H9 (cell line): ENCODE data around the gene SOX8. TPM values are rescaled to one million over a fixed set of nuclear protein-coding genes. Genes with fewer than 3 reads are reported as not detected.

ENCODE experiments used
- DNase-seq: peaks from one replicate; pipeline ENCODE4 v3.0.0-alpha.2; 2017
- H2AFZ ChIP-seq: one replicate; pipeline ENCODE4 v1.6.1; 2013; ENCODE audit warnings: mild to moderate bottlenecking, low read length, control low read depth, moderate library complexity
- H2AK5ac ChIP-seq: 2 replicates; pipeline ENCODE4 v1.6.1; 2013; ENCODE audit warnings: low read length, control low read depth, mixed read lengths; ENCODE audit not compliant: insufficient read length
- H2BK120ac ChIP-seq: one replicate; pipeline ENCODE4 v1.6.1; 2013; ENCODE audit warnings: low read depth, mild to moderate bottlenecking, low read length, control low read depth, inconsistent platforms; ENCODE audit not compliant: poor library complexity, severe bottlenecking
- H2BK12ac ChIP-seq: 2 replicates; pipeline ENCODE4 v1.6.1; 2013; ENCODE audit warnings: low read length, control low read depth, mixed read lengths, low read depth; ENCODE audit not compliant: insufficient read length
- H2BK15ac ChIP-seq: 2 replicates; pipeline ENCODE4 v1.6.1; 2013; ENCODE audit warnings: low read depth, low read length, control low read depth
- H2BK20ac ChIP-seq: one replicate; pipeline ENCODE4 v1.6.1; 2013; ENCODE audit warnings: low read depth, mild to moderate bottlenecking, low read length, control low read depth, inconsistent platforms; ENCODE audit not compliant: poor library complexity, severe bottlenecking
- H2BK5ac ChIP-seq: 2 replicates; pipeline ENCODE4 v1.6.1; 2013; ENCODE audit warnings: low read length, control low read depth, mixed read lengths; ENCODE audit not compliant: insufficient read length
- H3K14ac ChIP-seq: 2 replicates; pipeline ENCODE4 v1.6.1; 2013; ENCODE audit warnings: low read length, control low read depth; ENCODE audit not compliant: insufficient read depth
- H3K18ac ChIP-seq: 2 replicates; pipeline ENCODE4 v1.6.1; 2013; ENCODE audit warnings: low read depth, mild to moderate bottlenecking, mixed read lengths, low read length, control low read depth; ENCODE audit not compliant: insufficient read length
- H3K23ac ChIP-seq: 2 replicates; pipeline ENCODE4 v1.6.1; 2013; ENCODE audit warnings: low read length, control low read depth, mixed read lengths, low read depth; ENCODE audit not compliant: insufficient read length
- H3K23me2 ChIP-seq: 2 replicates; pipeline ENCODE4 v1.6.1; 2013; ENCODE audit warnings: low read depth, mild to moderate bottlenecking, mixed read lengths, low read length, control low read depth; ENCODE audit not compliant: insufficient read length, poor library complexity, severe bottlenecking
- H3K27ac ChIP-seq: 2 replicates; pipeline ENCODE4 v1.5.1; 2013; ENCODE audit warnings: low read length, control low read depth, mixed read lengths, low read depth; ENCODE audit not compliant: insufficient read length
- H3K27me3 ChIP-seq: 2 replicates; pipeline ENCODE4 v1.6.1; 2013; ENCODE audit warnings: low read length, control low read depth, inconsistent platforms; ENCODE audit not compliant: insufficient read depth
- H3K4ac ChIP-seq: 2 replicates; pipeline ENCODE4 v1.6.1; 2013; ENCODE audit warnings: low read depth, mild to moderate bottlenecking, control low read depth, inconsistent platforms, low read length, moderate library complexity
- H3K4me1 ChIP-seq: 2 replicates; pipeline ENCODE4 v1.6.1; 2013; ENCODE audit warnings: low read length, control low read depth, inconsistent platforms; ENCODE audit not compliant: insufficient read depth
- H3K4me2 ChIP-seq: 2 replicates; pipeline ENCODE4 v1.6.1; 2013; ENCODE audit warnings: low read length, control low read depth, mixed read lengths; ENCODE audit not compliant: insufficient read length, insufficient read depth
- H3K56ac ChIP-seq: 2 replicates; pipeline ENCODE4 v1.6.1; 2013; ENCODE audit warnings: low read depth, mild to moderate bottlenecking, mixed read lengths, low read length, control low read depth; ENCODE audit not compliant: insufficient read length
- H3K79me1 ChIP-seq: 2 replicates; pipeline ENCODE4 v1.6.1; 2013; ENCODE audit warnings: low read depth, mild to moderate bottlenecking, moderate library complexity, low read length, control low read depth, inconsistent platforms; ENCODE audit not compliant: insufficient read depth, poor library complexity, severe bottlenecking
- H3K79me2 ChIP-seq: 2 replicates; pipeline ENCODE4 v1.6.1; 2013; ENCODE audit warnings: low read length, control low read depth, inconsistent platforms; ENCODE audit not compliant: insufficient read depth
- H3K9ac ChIP-seq: 2 replicates; pipeline ENCODE4 v1.6.1; 2013; ENCODE audit warnings: low read length, control low read depth, mixed read lengths; ENCODE audit not compliant: insufficient read length; ENCODE audit errors: extremely low read depth
- H3K9me3 ChIP-seq: one replicate; pipeline ENCODE4 v1.6.1; 2013; ENCODE audit warnings: low read depth, low read length, inconsistent platforms; ENCODE audit not compliant: control insufficient read depth
- H3T11ph ChIP-seq: one replicate; pipeline ENCODE4 v1.6.1; 2013; ENCODE audit warnings: mild to moderate bottlenecking, low read length, control low read depth, inconsistent platforms
- H4K20me1 ChIP-seq: one replicate; pipeline ENCODE4 v1.6.1; 2013; ENCODE audit not compliant: control insufficient read depth, insufficient read length, insufficient read depth
- H4K5ac ChIP-seq: 2 replicates; pipeline ENCODE4 v1.6.1; 2013; ENCODE audit warnings: low read depth, mild to moderate bottlenecking, mixed read lengths, low read length, control low read depth; ENCODE audit not compliant: insufficient read length
- H4K8ac ChIP-seq: replicated peaks from 2 replicates; pipeline ENCODE4 v1.6.1; 2013; ENCODE audit warnings: low read length, control low read depth, mixed read lengths, low read depth; ENCODE audit not compliant: insufficient read length
- H4K91ac ChIP-seq: 2 replicates; pipeline ENCODE4 v1.6.1; 2013; ENCODE audit warnings: low read depth, mild to moderate bottlenecking, moderate library complexity, mixed read lengths, low read length, control low read depth; ENCODE audit not compliant: insufficient read length
- H3K27ac Mint-ChIP-seq, 3 experiments: 2 replicates in 2 of 3; 3 replicates in 1 of 3; pipeline ENCODE4 v1.8.0; 2020 to 2021; ENCODE audit warnings: mixed read lengths in 3 of 3, mild to moderate bottlenecking in 1 of 3, moderate library complexity in 1 of 3
- H3K27me3 Mint-ChIP-seq: 2 replicates; pipeline ENCODE4 v1.8.0; 2021; ENCODE audit warnings: low read depth, mild to moderate bottlenecking, moderate library complexity, mixed read lengths
- H3K36me3 Mint-ChIP-seq, 3 experiments: 2 replicates in 2 of 3; 3 replicates in 1 of 3; pipeline ENCODE4 v1.8.0; 2020 to 2021; ENCODE audit warnings: low read depth in 3 of 3, mixed read lengths in 3 of 3; ENCODE audit not compliant: insufficient read depth in 1 of 3
- H3K4me1 Mint-ChIP-seq, 2 experiments: 2 replicates each; pipeline ENCODE4 v1.8.0; 2020; ENCODE audit warnings: mixed read lengths in 2 of 2
- H3K4me3 Mint-ChIP-seq, 2 experiments: 2 replicates in 1 of 2; 3 replicates in 1 of 2; pipeline ENCODE4 v1.8.0; 2020 to 2021; ENCODE audit warnings: mild to moderate bottlenecking in 2 of 2, mixed read lengths in 2 of 2, moderate library complexity in 1 of 2
- H3K9me3 Mint-ChIP-seq, 2 experiments: 2 replicates in 1 of 2; 3 replicates in 1 of 2; pipeline ENCODE4 v1.8.0; 2020; ENCODE audit warnings: mild to moderate bottlenecking in 2 of 2, mixed read lengths in 2 of 2, moderate library complexity in 1 of 2
- CTCF ChIP-seq: fragments of 200-600 bp; sonication (generic); conservative IDR thresholded peaks from 3 replicates; pipeline ENCODE4 v1.8.0; 2021; ENCODE audit warnings: antibody characterized with exemption, mild to moderate bottlenecking
- WGBS: extraction: QIAGEN DNeasy Blood & Tissue Kit; methylation state at CpG from one replicate; pipeline ENCODE4 v1.1.7; 2013; ENCODE audit warnings: missing lambda C conversion rate, low lambda C conversion rate, mixed read lengths; ENCODE audit not compliant: insufficient read length; ENCODE audit errors: extremely low coverage; 5-methylcytosine and 5-hydroxymethylcytosine counted together
- total RNA-seq: library from RNA; stranded (reverse); gene quantifications from 2 replicates; pipeline ENCODE4 v1.2.1, GENCODE V29; 2021

The SOX8 gene
- total RNA-seq, 1 experiment from 2014 or later = 8.9 TPM

- H3K9ac ChIP-seq = no peak overlapping the region
- peaks cover 0 to 3% of the 10 kb centered on the region in 2 experiments; a peak in 1 of 4 replicates for H3K4me1 Mint-ChIP-seq
- H3K23me2 ChIP-seq = no peaks in the 10 kb centered on the region
- H3K14ac ChIP-seq = no peak overlapping the region; the same call in 1 of the 2 replicates
- H3K9me3 ChIP-seq = no peaks in the 10 kb centered on the region
- no peak overlapping the region for H4K8ac ChIP-seq
- H3K27ac ChIP-seq = no peak overlapping the region
- no peak overlapping the region for H2BK5ac ChIP-seq
- H3K27me3 ChIP-seq = no peaks in the 10 kb centered on the region
- no peak overlapping the region for H2AK5ac ChIP-seq
- no peaks in the 10 kb centered on the region for H3K79me2 ChIP-seq
- no CpG with 5 or more reads among the region's 14 CpGs for WGBS
- H3K23ac ChIP-seq = no peak overlapping the region
- no peak overlapping the region for H2BK15ac ChIP-seq
- H2BK12ac ChIP-seq = no peak overlapping the region
- no peaks in the 10 kb centered on the region for H3K79me1 ChIP-seq
- no peak overlapping the region for H2BK120ac ChIP-seq
- H3K4ac ChIP-seq = no peak overlapping the region
- H3K36me3 Mint-ChIP-seq = no peaks in the 10 kb centered on the region
- H2AFZ ChIP-seq = no peak overlapping the region
- peaks cover 4% of the 10 kb centered on the region; the same call in 1 of the 2 replicates for H3K27me3 Mint-ChIP-seq
- no peaks in the 10 kb centered on the region for H4K20me1 ChIP-seq
- TF ChIP-seq CTCF = no peak
- H3K9me3 Mint-ChIP-seq = no peaks in the 10 kb centered on the region; a peak in 1 of 5 replicates
- no peak overlapping the region for H4K91ac ChIP-seq
- H3K4me1 ChIP-seq = no peaks in the 10 kb centered on the region
- H3K4me3 Mint-ChIP-seq = no peak overlapping the region
- peak overlapping the region in 2 of 3 experiments; percentile 28 to 40; a peak in 1 of 7 replicates for H3K27ac Mint-ChIP-seq
- H4K5ac ChIP-seq = no peak overlapping the region
- H3K18ac ChIP-seq = no peak overlapping the region
- no peak overlapping the region for H3T11ph ChIP-seq
- H3K56ac ChIP-seq = no peak overlapping the region
- H3K4me2 ChIP-seq = no peak overlapping the region
- DNase-seq = no peak
- H2BK20ac ChIP-seq = no peak overlapping the region
Observed at GRCh38 chr16:1008085-1008484, 26.5 kb downstream of the SOX8 start.
